GM12872 (cell line): ENCODE results near the gene SCN7A.

Experiments used
- TF ChIP-seq, protein P1 (sequence below): IDR thresholded peaks from 3 replicates; pipeline ENCODE4 v1.5.1; 2011; ENCODE audit warnings: low read depth, mild to moderate bottlenecking, low read length, moderate library complexity; ENCODE audit not compliant: insufficient read depth

The SCN7A gene

DNA sequence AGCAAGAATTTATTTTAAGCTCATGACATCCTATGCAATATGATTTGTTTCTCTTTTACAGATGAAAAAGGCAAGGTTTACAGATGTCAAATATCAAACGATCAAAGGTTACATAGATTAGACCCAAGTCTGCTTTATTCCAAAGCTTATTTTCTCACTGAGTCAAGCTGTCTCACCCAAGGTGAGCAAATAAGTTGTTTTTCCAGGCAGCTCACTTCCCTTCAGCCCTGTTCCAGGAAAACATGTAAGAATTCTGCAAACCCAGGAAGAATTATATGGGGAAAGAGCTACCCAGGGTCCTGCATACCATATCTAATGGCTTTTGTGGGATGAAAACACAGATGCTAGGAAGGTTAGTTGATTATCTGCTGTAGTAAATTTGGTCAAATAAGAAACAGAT, 60.6 kb downstream of the SCN7A start:
- TF ChIP-seq, protein P1, sequence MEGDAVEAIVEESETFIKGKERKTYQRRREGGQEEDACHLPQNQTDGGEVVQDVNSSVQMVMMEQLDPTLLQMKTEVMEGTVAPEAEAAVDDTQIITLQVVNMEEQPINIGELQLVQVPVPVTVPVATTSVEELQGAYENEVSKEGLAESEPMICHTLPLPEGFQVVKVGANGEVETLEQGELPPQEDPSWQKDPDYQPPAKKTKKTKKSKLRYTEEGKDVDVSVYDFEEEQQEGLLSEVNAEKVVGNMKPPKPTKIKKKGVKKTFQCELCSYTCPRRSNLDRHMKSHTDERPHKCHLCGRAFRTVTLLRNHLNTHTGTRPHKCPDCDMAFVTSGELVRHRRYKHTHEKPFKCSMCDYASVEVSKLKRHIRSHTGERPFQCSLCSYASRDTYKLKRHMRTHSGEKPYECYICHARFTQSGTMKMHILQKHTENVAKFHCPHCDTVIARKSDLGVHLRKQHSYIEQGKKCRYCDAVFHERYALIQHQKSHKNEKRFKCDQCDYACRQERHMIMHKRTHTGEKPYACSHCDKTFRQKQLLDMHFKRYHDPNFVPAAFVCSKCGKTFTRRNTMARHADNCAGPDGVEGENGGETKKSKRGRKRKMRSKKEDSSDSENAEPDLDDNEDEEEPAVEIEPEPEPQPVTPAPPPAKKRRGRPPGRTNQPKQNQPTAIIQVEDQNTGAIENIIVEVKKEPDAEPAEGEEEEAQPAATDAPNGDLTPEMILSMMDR = no peak

DNA sequence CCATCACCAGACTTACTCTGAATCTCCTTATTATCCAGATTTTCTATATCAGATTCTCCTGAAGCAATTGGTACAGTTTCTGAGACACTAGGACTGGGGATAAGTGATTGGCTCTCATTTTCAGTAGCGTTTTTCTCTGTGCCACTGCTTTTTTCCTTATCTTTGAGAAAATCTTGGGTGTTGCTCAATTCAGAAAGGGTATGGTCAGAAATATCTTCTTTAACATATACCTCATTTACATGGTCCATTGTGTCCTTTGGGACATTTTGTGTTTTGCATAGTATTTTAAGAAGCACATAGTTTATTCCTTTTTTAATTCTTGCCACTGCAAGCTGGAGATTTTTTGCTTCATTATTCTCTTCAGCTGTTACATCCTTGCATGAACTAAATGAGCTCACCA, 61.7 kb downstream of the SCN7A start:
- TF ChIP-seq, protein P1 = no peak

DNA sequence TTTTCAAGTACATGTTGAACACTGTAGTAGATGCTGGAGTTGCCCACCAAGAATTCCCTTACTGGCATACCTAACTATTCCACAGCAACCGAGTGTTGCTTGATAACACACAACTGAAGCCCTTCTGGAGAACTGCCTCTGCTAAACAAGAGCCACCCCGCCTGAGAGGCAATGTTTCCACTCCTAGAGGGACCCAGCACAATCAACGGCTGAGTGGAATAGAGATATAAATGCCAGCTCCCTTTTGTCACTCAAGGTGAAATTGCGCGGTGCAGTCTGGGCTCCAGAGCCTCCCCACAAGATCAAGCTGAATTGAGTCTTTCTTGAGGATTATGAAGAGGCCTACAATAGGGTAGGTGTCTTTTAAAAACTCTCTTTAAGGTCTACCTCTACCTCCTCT, 69.2 kb downstream of the SCN7A start:
- TF ChIP-seq, protein P1 = no peak

DNA sequence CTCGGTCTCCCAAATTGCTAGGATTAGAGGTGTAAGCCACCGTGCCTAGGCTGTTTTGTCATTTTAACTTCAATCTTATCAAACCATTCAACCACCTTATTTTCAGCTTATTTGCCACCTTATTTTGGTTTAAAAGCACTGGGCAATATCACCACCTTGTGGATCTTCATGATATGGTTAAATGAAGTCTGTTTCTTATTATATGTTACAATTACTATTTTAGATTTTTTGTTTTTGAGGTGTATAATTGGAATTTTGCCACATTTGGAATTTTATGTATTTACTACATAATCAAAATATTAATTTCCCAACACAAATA, 74.5 kb downstream of the SCN7A start:
- TF ChIP-seq, protein P1 = no peak

DNA sequence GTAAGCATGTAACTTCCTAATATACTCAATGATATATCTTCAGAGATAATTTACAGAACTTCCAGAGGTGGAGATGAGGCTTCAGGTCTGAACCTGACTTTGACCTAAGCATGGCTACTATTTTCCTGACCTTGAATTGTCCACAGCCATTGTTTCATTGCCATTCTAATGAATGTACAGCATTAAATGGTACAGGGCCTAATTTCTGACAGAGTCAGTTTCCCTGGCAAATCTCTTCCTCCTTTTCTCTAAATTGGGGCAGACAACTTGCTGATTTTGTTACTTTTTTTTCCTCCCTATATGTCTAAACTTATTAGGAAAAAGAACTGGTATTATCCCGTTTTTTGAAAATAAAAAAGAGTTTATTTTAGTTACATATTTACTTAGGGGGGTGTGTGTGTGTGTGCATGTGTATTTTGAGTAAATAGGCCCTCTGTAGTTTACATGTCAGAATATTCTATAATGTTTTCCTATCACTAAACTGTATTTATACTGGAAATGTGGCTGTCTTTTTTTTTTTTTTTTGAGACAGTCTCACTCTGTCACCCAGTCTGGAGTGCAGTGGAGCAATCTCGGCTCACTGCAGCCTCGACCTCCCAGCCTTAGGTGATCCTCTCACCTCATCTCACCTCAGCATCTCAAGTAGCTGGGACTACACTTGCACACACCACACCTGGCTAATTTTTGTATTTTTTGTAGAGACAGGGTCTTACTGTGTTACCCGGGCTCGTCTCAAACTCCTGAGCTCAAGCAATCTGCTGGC, 75.0 kb downstream of the SCN7A start:
- TF ChIP-seq, protein P1 = no peak

DNA sequence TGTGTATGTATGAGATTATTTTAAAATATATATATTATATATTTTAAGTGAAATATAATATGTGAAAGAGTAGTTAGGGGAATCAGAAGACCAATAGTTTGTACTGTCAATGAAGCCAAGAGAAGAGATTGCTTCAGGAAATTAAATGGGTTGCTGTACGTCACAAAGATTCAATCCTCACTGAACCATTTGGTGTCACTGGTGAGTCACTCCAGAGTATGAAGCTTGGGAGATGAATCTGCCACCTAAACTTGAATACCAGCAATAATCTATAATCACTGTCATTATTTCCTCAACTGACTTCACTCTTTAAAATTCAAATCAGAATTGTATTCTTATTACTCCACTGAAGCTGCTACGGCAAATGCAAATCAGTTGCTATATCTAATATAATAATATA, 76.4 kb downstream of the SCN7A start:
- TF ChIP-seq, protein P1 = 0 out of 3 replicates have a peak, but pooled peaks have one; percentile 15

DNA sequence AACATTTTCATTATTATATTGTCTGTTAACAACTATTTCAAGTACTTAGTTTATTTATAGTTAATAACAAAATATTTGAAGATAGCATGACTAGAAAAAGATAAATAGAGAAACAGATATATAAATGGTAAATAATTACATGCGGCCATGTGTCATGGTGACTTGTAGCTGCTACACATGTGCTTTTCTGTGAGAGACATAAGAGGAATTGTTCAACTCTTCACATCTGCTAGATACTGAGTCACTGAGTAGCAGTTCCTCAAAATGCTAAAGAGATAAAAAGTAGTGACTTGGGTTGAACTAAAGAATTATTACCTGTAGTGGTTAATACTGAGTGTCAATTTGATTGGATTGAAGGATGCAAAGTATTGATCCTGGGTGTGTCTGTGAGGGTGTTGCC, 80.8 kb downstream of the SCN7A start:
- TF ChIP-seq, protein P1 = no peak
